Endothelial cell (in vitro differentiated cells): ENCODE data around the gene ZNF536. TPM values are rescaled to one million over a fixed set of nuclear protein-coding genes. Genes with fewer than 3 reads are reported as not detected.
"Not testable (repeated sequence)": the region's sequence is repeated elsewhere in the genome, so short reads cannot be mapped to it uniquely, and the experiment has no call there.

Experiments used
- DNase-seq: peaks from one replicate; pipeline ENCODE4 v3.0.0; 2021; ENCODE audit warnings: low spot score
- H3K27ac Mint-ChIP-seq: one replicate; pipeline ENCODE4 v1.8.0; 2021; ENCODE audit warnings: mixed read lengths, inconsistent platforms; ENCODE audit not compliant: unreplicated experiment
- H3K27me3 Mint-ChIP-seq: one replicate; pipeline ENCODE4 v1.8.0; 2021; ENCODE audit warnings: mild to moderate bottlenecking, moderate library complexity, mixed read lengths, inconsistent platforms; ENCODE audit not compliant: unreplicated experiment
- H3K36me3 Mint-ChIP-seq: one replicate; pipeline ENCODE4 v1.8.0; 2021; ENCODE audit warnings: mild to moderate bottlenecking, low read depth, mixed read lengths, inconsistent platforms; ENCODE audit not compliant: unreplicated experiment
- H3K4me1 Mint-ChIP-seq: one replicate; pipeline ENCODE4 v1.8.0; 2021; ENCODE audit warnings: mild to moderate bottlenecking, mixed read lengths, inconsistent platforms; ENCODE audit not compliant: unreplicated experiment
- H3K4me3 Mint-ChIP-seq: one replicate; pipeline ENCODE4 v1.8.0; 2021; ENCODE audit warnings: mild to moderate bottlenecking, mixed read lengths, inconsistent platforms; ENCODE audit not compliant: unreplicated experiment
- H3K9me3 Mint-ChIP-seq: one replicate; pipeline ENCODE4 v1.8.0; 2021; ENCODE audit warnings: mixed read lengths, inconsistent platforms; ENCODE audit not compliant: unreplicated experiment
- CTCF ChIP-seq: fragments of 200-600 bp; sonication (generic); IDR thresholded peaks from one replicate; pipeline ENCODE4 v1.5.0; 2021; ENCODE audit warnings: antibody characterized with exemption; ENCODE audit not compliant: unreplicated experiment
- total RNA-seq: library from RNA; stranded (reverse); fragmentation: NEBNext Ultra II Directional; extraction: Animal tissue kit (Norgen Biotek cat#: 25700); gene quantifications from one replicate; pipeline ENCODE4 v1.2.1, GENCODE V29; 2021; ENCODE audit not compliant: unreplicated experiment

ZNF536 gene
- total RNA-seq, 1 donor from 2014 or later, result 0.33 TPM

GRCh38 chr19:30445385-30445784 is 73.2 kb downstream of the ZNF536 start:
- Mint-ChIP-seq H3K36me3 (no peaks in the 10 kb centered on the region), H3K27ac (no peak overlapping the region), H3K9me3 (no peaks in the 10 kb centered on the region), H3K4me3 (no peak overlapping the region), H3K4me1 (peaks cover 16% of the 10 kb centered on the region), H3K27me3 (peaks cover 6% of the 10 kb centered on the region)
- no peak for DNase-seq
- no peak for TF ChIP-seq CTCF

GRCh38 chr19:30446120-30446519 is 73.9 kb downstream of the ZNF536 start:
- not testable (repeated sequence) for DNase-seq, H3K27me3 Mint-ChIP-seq, H3K9me3 Mint-ChIP-seq, H3K4me3 Mint-ChIP-seq, H3K36me3 Mint-ChIP-seq
- peaks cover 21% of the 10 kb centered on the region for H3K4me1 Mint-ChIP-seq
- H3K27ac Mint-ChIP-seq, result peak overlapping the region; percentile 54

GRCh38 chr19:30446850-30447552 is 74.8 kb downstream of the ZNF536 start:
- TF ChIP-seq CTCF, result no peak
- H3K4me1 Mint-ChIP-seq, result peaks cover 26% of the 10 kb centered on the region
- H3K36me3 Mint-ChIP-seq, result no peaks in the 10 kb centered on the region
- no peak for DNase-seq
- peaks cover 6% of the 10 kb centered on the region for H3K27me3 Mint-ChIP-seq
- H3K9me3 Mint-ChIP-seq, result no peaks in the 10 kb centered on the region
- peak overlapping the region; percentile 54 for H3K27ac Mint-ChIP-seq
- H3K4me3 Mint-ChIP-seq, result no peak overlapping the region

DNA sequence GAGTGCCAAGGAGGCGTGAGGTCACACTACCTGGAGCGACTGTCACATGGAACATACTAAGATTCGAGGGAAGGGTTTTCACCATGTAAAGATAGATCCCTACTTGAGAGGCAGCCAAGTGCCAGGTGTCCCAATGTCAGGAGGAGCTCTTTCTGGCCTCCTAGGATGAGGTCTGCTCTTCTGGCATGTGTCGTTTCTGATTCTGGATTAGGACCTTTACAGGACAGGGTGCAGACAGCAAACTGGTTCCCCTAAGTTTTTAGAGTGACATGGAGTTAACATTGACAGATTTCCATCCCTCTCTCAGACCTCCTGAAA is 75.3 kb downstream of the ZNF536 start:
- no peak overlapping the region for H3K4me3 Mint-ChIP-seq
- TF ChIP-seq CTCF, result no peak
- peaks cover 8% of the 10 kb centered on the region for H3K27me3 Mint-ChIP-seq
- no peak for DNase-seq
- peaks cover 31% of the 10 kb centered on the region for H3K4me1 Mint-ChIP-seq
- H3K36me3 Mint-ChIP-seq, result peaks cover 2% of the 10 kb centered on the region
- H3K27ac Mint-ChIP-seq, result no peak overlapping the region
- no peaks in the 10 kb centered on the region for H3K9me3 Mint-ChIP-seq

DNA sequence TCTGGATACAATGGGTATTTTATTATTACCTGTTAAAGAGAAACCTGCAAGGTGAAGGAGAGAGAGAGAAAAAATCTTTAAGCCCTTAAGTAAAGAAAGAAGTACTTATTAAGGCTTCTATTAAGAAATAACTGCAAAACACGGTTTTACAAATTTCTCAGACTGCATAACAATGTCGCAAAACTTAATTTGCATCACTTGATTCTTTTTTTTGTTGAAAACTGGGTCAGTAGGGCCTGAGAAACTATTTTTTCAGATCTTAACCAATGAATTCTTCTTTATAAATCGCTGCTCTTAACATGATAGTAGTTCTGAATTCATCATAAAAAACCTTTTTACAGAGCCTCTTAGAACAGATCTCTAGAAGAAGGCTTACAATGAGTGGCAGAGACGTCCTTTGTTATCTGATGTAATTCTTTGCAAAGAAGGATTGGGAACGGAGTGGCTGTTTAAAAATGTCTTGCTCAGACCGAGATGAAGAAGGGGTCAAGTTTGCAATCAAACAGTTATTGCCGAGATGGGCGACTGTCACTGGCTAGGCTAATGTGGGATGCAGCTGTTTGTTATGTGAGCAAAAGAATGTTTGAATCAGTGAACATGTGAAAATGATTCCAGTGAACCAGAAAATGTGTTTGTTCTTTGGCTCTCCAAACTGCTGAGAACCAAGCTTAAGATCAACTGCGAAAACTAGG is 76.3 kb downstream of the ZNF536 start:
- Mint-ChIP-seq H3K36me3 (peaks cover 3% of the 10 kb centered on the region), H3K4me3 (no peak overlapping the region), H3K9me3 (no peaks in the 10 kb centered on the region), H3K4me1 (peaks cover 31% of the 10 kb centered on the region), H3K27ac (no peak overlapping the region), H3K27me3 (peaks cover 8% of the 10 kb centered on the region)
- no peak for DNase-seq
- TF ChIP-seq CTCF, result no peak
